BJ (cell line): ENCODE measurements around the gene SCAF4. TPM values are rescaled to one million over a fixed set of nuclear protein-coding genes. Genes with fewer than 3 reads are reported as not detected.

Experiments used
- CTCF ChIA-PET: fragments of 350-600 bp; formaldehyde crosslinking; extraction: SDS; loops from one replicate; lab custom pipeline; 2021; ENCODE audit warnings: antibody characterized with exemption, inconsistent platforms; lab: Yijun Ruan, JAX
- POLR2A ChIA-PET: fragments of 300-600 bp; sonication (Branson Sonifier 250); formaldehyde crosslinking; extraction: SDS; loops from one replicate; lab custom pipeline; 2021; ENCODE audit warnings: antibody characterized with exemption; lab: Charles Lee
- DNase-seq: peaks from one replicate; pipeline ENCODE4 v3.0.0-alpha.2; 2011; ENCODE audit warnings: low read depth
- H3K27me3 ChIP-seq: 2 replicates; pipeline ENCODE4 v1.6.0; 2011; ENCODE audit warnings: low read length; ENCODE audit not compliant: control insufficient read depth, insufficient read depth
- H3K36me3 ChIP-seq: 2 replicates; pipeline ENCODE4 v1.5.1; 2011; ENCODE audit warnings: low read length; ENCODE audit not compliant: control insufficient read depth, insufficient read depth
- H3K4me3 ChIP-seq: 2 replicates; pipeline ENCODE4 v1.5.1; 2011; ENCODE audit warnings: low read depth, mild to moderate bottlenecking, control low read depth, low read length
- polyA plus RNA-seq: library from polyadenylated mRNA; depleted of rRNA; stranded (reverse); fragments of >200 nt; gene quantifications from 2 replicates; pipeline ENCODE4 v1.2.3, GENCODE V29; 2011
- TF ChIP-seq, protein P1 (sequence below): IDR thresholded peaks from 2 replicates; pipeline ENCODE4 v1.5.1; 2011; ENCODE audit warnings: low read depth, mild to moderate bottlenecking, control low read depth, inconsistent platforms, low read length, moderate library complexity; ENCODE audit not compliant: insufficient read depth

SCAF4 gene
- polyA plus RNA-seq, 1 experiment: 4.1 TPM

GRCh38 chr21:31707499-31707898, 24.4 kb downstream of the SCAF4 start:
- H3K36me3 ChIP-seq: no peaks in the 10 kb centered on the region
- no peak for DNase-seq
- H3K4me3 ChIP-seq: no peak overlapping the region
- ChIA-PET CTCF (no interaction called here), POLR2A (no interaction called here)
- TF ChIP-seq, protein P1, sequence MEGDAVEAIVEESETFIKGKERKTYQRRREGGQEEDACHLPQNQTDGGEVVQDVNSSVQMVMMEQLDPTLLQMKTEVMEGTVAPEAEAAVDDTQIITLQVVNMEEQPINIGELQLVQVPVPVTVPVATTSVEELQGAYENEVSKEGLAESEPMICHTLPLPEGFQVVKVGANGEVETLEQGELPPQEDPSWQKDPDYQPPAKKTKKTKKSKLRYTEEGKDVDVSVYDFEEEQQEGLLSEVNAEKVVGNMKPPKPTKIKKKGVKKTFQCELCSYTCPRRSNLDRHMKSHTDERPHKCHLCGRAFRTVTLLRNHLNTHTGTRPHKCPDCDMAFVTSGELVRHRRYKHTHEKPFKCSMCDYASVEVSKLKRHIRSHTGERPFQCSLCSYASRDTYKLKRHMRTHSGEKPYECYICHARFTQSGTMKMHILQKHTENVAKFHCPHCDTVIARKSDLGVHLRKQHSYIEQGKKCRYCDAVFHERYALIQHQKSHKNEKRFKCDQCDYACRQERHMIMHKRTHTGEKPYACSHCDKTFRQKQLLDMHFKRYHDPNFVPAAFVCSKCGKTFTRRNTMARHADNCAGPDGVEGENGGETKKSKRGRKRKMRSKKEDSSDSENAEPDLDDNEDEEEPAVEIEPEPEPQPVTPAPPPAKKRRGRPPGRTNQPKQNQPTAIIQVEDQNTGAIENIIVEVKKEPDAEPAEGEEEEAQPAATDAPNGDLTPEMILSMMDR: no peak
- H3K27me3 ChIP-seq: no peaks in the 10 kb centered on the region

- no peaks in the 10 kb centered on the region for H3K27me3 ChIP-seq
- ChIA-PET CTCF (no interaction called here), POLR2A (no interaction called here)
- TF ChIP-seq, protein P1: no peak
- DNase-seq: no peak
- H3K4me3 ChIP-seq: no peak overlapping the region
- H3K36me3 ChIP-seq: no peaks in the 10 kb centered on the region
These were observed 25.4 kb downstream of the SCAF4 start for GRCh38 chr21:31706562-31706961.

DNA sequence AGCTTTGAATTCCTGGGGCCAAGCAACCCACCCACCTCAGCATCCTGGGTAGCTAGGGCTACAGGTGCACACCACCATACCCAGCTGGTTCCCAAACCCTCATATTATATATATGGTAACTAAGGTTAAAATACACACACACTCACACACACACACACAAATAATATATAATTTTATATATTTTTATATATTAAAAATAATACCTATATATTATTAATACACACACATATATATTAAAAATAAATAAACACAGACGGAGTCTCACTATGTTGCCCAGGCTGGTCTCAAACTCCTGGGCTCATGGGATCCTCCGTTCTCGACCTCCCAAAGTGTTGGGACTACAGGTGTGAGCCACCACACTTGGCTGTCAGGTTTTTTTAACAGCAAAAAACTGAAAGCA, 31.9 kb downstream of the SCAF4 start:
- Histone ChIP-seq H3K4me3 (no peak overlapping the region), H3K36me3 (peaks cover 6% of the 10 kb centered on the region), H3K27me3 (no peaks in the 10 kb centered on the region)
- DNase-seq: no peak
- ChIA-PET POLR2A (no interaction called here), CTCF (no interaction called here)
- TF ChIP-seq, protein P1: no peak

GRCh38 chr21:31698461-31698860, 33.5 kb downstream of the SCAF4 start:
- CTCF ChIA-PET: no interaction called here
- POLR2A ChIA-PET: no interaction called here
- Histone ChIP-seq H3K36me3 (peaks cover 6% of the 10 kb centered on the region), H3K27me3 (no peaks in the 10 kb centered on the region), H3K4me3 (no peak overlapping the region)
- TF ChIP-seq, protein P1: no peak
- DNase-seq: no peak

DNA sequence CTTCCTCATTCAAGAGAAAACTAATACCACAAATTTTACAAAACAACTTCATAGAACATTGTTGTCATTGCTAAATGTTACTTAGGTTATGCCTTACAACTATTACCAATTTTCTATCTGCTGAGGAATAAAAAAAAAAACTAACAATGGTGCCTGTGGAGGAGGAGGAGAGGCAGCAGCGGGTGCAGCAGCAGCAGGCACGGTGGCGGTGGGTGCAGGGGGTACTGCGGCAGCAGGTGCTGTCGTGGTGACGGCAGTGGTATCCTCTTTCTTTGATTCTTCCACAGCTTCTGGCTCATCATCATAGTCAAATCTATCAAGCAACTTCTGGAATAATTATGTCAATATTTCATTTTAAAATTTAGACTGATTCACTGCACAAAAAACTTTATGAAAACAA, 35.5 kb downstream of the SCAF4 start:
- no peaks in the 10 kb centered on the region for H3K27me3 ChIP-seq
- POLR2A ChIA-PET: no interaction called here
- TF ChIP-seq, protein P1: no peak
- CTCF ChIA-PET: no interaction called here
- no peak for DNase-seq
- H3K36me3 ChIP-seq: peaks cover 9% of the 10 kb centered on the region
- H3K4me3 ChIP-seq: no peak overlapping the region
